IgD-negative memory B cell (primary cell): ENCODE data around the gene EDN2. TPM values are rescaled to one million over a fixed set of nuclear protein-coding genes. Genes with fewer than 3 reads are reported as not detected.

Experiments
- H3K27ac Mint-ChIP-seq, 3 donors: one replicate each; pipeline ENCODE4 v1.8.0; 2020 to 2022; ENCODE audit warnings: mild to moderate bottlenecking in 3 of 3, mixed read lengths in 3 of 3, moderate library complexity in 1 of 3
- H3K27me3 Mint-ChIP-seq: one replicate; pipeline ENCODE4 v1.8.0; 2021; ENCODE audit warnings: mixed read lengths
- H3K36me3 Mint-ChIP-seq: one replicate; pipeline ENCODE4 v1.8.0; 2020; ENCODE audit warnings: mild to moderate bottlenecking, mixed read lengths
- H3K4me1 Mint-ChIP-seq, 3 donors: one replicate each; pipeline ENCODE4 v1.8.0; 2020 to 2022; ENCODE audit warnings: mixed read lengths in 3 of 3, mild to moderate bottlenecking in 1 of 3
- H3K4me3 Mint-ChIP-seq, 4 donors: one replicate each; pipeline ENCODE4 v1.8.0; 2020 to 2022; ENCODE audit warnings: mild to moderate bottlenecking in 4 of 4, mixed read lengths in 4 of 4, moderate library complexity in 3 of 4
- H3K9me3 Mint-ChIP-seq, 3 donors: one replicate each; pipeline ENCODE4 v1.8.0; 2020 to 2021; ENCODE audit warnings: mixed read lengths in 3 of 3, mild to moderate bottlenecking in 1 of 3
- polyA plus RNA-seq: library from polyadenylated mRNA; unstranded; fragments of 300-500 nt; fragmentation: Illumina TruSeq; gene quantifications from one replicate; pipeline ENCODE4 v1.2.3, GENCODE V29; 2021

EDN2 gene
- polyA plus RNA-seq, 1 donor from 2014 or later = not detected

DNA sequence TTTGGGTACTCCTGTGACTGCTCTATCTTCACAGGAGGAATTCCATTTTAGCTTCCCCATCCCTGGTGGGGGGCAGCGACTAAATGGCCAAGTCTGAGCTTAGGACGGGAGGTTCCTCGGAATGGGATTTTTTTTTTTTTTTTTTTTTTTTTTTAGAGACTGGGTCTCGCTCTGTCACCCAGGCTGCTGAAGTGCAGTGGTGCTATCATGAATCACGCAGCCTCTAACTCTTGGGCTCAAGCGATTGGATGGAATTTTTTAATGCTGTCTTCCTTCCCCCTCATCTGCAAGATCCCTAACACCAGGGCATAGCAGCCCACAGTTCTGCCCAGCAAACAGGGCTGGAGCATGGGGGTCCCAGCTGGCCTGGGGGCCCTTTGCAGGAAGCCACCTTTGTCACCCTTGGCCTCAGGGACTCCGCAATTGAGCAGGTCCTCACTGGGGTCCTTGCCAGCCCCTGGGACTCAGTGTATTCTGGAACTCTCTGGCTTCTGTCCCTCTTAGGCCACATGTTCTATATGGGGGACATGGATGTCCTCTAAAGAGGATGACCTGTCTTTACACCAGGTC is 13.1 kb upstream of the EDN2 start:
- Mint-ChIP-seq H3K27ac (no peak overlapping the region), H3K27me3 (peaks cover 17% of the 10 kb centered on the region), H3K4me1 (peaks cover 0 to 3% (median 2%) of the 10 kb centered on the region in 3 donors), H3K9me3 (no peaks in the 10 kb centered on the region), H3K36me3 (no peaks in the 10 kb centered on the region), H3K4me3 (no peak overlapping the region)

GRCh38 chr1:41497056-41497440 is 12.6 kb upstream of the EDN2 start:
- Mint-ChIP-seq H3K27me3 (peaks cover 17% of the 10 kb centered on the region), H3K9me3 (no peaks in the 10 kb centered on the region), H3K4me1 (peaks cover 0 to 3% (median 2%) of the 10 kb centered on the region in 3 donors), H3K4me3 (peak overlapping the region in 1 of 4 donors; percentile 44), H3K27ac (no peak overlapping the region), H3K36me3 (no peaks in the 10 kb centered on the region)

DNA sequence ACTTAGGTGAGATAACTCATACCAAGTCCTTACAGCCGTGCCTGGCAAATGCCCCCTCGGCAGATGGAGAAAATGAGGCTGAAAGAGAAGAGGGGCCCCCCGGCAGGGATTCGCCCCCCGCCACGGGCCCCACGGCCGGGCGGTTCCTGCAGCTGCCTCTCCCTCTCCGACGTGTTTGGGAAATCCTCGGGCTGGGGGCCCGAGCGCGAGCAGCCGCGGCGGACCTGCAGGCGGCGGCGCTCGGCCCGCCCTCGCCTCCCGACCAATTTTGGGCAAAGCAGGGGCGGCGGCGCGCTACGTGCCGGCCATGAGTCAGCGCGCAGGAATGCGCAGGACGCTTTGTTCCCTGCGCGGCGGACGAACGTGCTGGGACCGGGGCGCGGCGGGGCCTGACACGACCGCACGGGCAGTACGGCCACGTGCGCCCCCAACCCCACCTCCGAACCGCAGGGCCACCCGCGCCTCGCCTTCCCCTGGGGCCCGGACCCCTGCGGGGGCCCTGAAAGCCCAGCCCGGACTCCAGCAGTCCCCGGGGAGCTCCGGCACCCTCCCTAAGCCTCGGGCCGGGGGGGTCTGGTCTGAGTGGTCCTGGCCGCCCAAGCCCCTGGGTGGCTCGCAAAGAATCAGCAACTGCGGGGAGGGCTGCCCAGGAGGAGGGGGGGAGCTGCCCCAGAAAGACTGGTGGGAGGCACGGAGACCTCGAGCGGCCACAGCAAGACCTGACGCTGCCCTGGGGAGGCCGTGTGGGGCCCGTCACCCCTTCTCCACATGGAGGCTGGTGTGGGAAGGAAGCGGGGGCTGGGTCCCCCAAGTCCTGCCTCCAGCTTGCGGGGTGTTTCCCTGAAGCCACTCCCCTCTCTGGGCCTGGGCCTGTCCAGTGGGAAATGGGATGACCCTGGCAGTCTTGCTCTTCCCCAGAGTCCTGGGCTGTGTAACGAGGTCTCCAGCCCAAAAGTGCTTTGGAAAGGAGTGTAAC is 11.9 kb upstream of the EDN2 start:
- H3K4me3 Mint-ChIP-seq = no peak overlapping the region
- no peaks in the 10 kb centered on the region for H3K9me3 Mint-ChIP-seq
- peaks cover 0 to 3% (median 2%) of the 10 kb centered on the region in 3 donors for H3K4me1 Mint-ChIP-seq

GRCh38 chr1:41495210-41495948 is 10.9 kb upstream of the EDN2 start:
- peaks cover 0 to 3% (median 2%) of the 10 kb centered on the region in 3 donors for H3K4me1 Mint-ChIP-seq
- no peaks in the 10 kb centered on the region for H3K36me3 Mint-ChIP-seq
- H3K4me3 Mint-ChIP-seq = peak overlapping the region in 2 of 4 donors; percentile 52 to 70
- no peak overlapping the region for H3K27ac Mint-ChIP-seq
- no peaks in the 10 kb centered on the region for H3K9me3 Mint-ChIP-seq
- peaks cover 17% of the 10 kb centered on the region for H3K27me3 Mint-ChIP-seq

More for the DNA sequence above, 11.9 kb upstream of the EDN2 start:
- Mint-ChIP-seq H3K36me3 (no peaks in the 10 kb centered on the region), H3K27me3 (peaks cover 17% of the 10 kb centered on the region), H3K27ac (no peak overlapping the region)

DNA sequence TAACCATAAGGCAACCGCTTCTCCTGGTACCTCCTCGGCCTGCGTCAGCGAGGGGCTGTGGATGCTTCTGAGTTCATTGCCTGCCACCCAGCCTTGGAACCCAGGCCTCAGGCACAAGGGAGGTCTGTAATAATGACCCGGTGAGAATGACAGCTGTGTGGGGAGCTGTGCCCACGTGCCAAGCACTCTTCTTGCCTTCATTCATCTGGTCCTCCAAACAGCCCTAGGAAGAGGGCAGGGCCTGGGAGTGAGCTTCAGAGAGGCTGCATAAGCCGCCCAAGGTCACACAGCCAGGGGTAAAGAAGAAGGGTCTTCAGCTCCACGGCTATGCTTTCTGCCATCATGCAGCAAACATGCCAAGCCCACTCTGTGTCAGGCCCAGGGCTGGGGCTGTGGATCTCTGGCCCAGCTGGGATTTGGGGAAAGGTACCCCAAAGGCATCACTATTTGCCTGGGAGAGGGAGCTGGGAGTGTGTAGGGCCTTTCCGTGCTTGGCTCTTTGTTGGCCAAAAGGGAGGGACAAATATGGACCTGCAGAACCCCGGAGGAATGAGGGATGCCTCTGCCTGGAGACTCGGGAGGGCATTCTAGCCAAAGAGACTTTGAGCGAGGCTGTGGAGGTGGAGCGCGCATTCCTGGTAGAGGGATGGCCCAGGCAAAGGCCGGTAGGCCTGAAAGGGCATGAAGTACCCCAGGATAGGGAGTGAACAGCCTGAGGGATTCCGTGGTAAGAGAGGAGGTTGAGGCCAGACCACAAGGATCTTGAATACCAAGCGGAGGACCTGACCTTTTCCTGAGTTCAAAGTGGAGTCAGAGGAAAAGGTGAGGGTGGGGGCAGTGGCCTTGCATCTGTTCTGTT is 10.1 kb upstream of the EDN2 start:
- H3K4me3 Mint-ChIP-seq = peak overlapping the region in 2 of 4 donors; percentile 52 to 67
- H3K27me3 Mint-ChIP-seq = peaks cover 17% of the 10 kb centered on the region
- H3K9me3 Mint-ChIP-seq = peaks cover 0 to under 1% (median 0%) of the 10 kb centered on the region in 3 donors
- H3K4me1 Mint-ChIP-seq = peaks cover 0 to 3% (median 2%) of the 10 kb centered on the region in 3 donors
- H3K27ac Mint-ChIP-seq = no peak overlapping the region
- H3K36me3 Mint-ChIP-seq = no peaks in the 10 kb centered on the region

DNA sequence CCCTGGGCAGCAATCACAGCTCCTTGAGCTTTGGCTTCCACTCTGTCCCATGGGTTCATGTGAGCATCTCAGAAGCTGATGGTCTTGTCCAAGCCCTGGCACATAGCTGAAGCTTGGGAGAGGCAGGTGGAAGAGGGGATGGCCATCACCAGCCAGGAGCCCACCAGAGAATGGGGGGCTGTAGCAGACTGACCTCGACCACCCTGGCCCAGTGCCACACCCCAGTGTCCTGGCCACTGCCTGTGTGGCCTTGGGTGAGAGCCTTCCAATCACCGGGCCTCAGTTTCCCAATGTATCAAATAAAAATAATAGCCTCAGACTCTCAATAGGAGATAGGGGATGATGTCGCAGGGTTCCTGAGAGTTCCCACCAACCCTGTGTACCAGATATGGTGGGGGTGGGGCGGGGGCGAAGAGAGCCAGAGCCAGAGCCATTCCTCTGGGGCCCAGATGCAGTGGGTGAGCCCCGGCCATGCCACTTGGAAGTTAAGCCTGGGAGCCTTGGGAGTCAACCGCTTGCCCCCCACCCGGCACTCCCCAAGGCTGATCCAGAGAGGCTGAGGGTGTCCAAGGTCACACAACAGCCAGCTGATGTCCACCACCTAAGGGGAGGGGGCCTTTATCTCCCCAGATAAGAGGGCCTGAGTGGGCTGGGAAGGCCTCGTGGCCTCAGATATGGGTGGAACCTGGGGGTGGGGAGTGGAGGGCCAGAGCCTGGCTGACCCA is 9.3 kb upstream of the EDN2 start:
- no peak overlapping the region for H3K27ac Mint-ChIP-seq
- H3K4me1 Mint-ChIP-seq = peaks cover 0 to 3% (median 2%) of the 10 kb centered on the region in 3 donors
- peaks cover 0 to 4% (median 0%) of the 10 kb centered on the region in 3 donors for H3K9me3 Mint-ChIP-seq
- no peak overlapping the region for H3K4me3 Mint-ChIP-seq
- H3K36me3 Mint-ChIP-seq = no peaks in the 10 kb centered on the region
- peaks cover 17% of the 10 kb centered on the region for H3K27me3 Mint-ChIP-seq

DNA sequence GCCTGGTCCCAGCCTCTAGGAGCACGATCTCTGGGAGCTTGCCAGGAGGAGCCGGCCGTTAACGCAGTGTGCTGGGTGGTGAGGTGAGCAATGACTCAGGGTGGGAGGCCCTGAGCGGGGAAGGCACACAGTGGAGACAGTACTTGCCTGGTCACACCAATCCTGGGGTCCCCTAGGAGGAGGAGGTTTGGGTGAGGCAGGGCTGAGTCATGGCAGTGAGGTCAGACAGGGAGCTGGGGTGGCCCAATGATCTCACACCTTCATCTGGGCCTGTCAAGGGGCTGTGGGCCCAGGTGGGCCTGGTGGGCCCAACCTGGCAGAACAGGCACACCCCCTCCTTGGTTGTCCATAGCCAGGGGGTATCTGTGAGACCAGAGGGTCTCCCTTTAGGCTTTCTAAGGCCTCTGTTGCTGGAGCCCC is 8.6 kb upstream of the EDN2 start:
- peaks cover 0 to 4% (median 0%) of the 10 kb centered on the region in 3 donors for H3K9me3 Mint-ChIP-seq
- no peak overlapping the region for H3K4me3 Mint-ChIP-seq
- peaks cover 0 to 3% (median 2%) of the 10 kb centered on the region in 3 donors for H3K4me1 Mint-ChIP-seq
- no peaks in the 10 kb centered on the region for H3K36me3 Mint-ChIP-seq
- peaks cover 20% of the 10 kb centered on the region for H3K27me3 Mint-ChIP-seq
- no peak overlapping the region for H3K27ac Mint-ChIP-seq

DNA sequence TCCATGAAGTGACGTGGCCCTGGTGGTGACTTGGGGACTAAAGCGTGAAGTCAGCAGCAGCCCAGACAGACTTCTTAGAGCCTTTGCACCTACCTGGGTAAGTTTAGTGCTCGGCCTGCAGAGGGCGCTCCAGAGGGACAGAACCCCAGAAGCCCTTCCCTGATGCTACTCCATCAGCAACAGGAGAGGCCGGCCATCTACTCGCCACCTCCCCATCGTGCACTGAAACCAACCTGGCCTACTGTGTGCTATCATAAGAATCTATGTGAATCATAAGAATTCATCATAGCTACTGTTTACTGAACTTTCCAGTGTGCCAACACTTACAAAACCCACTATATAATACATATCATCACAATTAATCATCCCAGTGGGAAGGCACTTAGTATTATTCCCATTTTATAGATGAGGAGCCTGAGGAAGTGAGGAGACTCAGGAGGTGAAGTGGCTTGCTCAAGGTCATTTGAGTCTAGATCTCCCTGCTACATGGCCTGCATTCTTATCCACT is 7.9 kb upstream of the EDN2 start:
- Mint-ChIP-seq H3K27ac (no peak overlapping the region), H3K4me1 (peaks cover 0 to 3% (median 2%) of the 10 kb centered on the region in 3 donors), H3K27me3 (peaks cover 25% of the 10 kb centered on the region), H3K36me3 (no peaks in the 10 kb centered on the region), H3K9me3 (peaks cover 0 to 4% (median 0%) of the 10 kb centered on the region in 3 donors), H3K4me3 (no peak overlapping the region)

- H3K9me3 Mint-ChIP-seq = peaks cover 0 to 4% (median 0%) of the 10 kb centered on the region in 3 donors
- H3K27me3 Mint-ChIP-seq = peaks cover 32% of the 10 kb centered on the region
- H3K36me3 Mint-ChIP-seq = no peaks in the 10 kb centered on the region
- H3K4me3 Mint-ChIP-seq = no peak overlapping the region
- H3K4me1 Mint-ChIP-seq = peaks cover 7 to 9% (median 9%) of the 10 kb centered on the region in 3 donors
- H3K27ac Mint-ChIP-seq = no peak overlapping the region
Observed at GRCh38 chr1:41490911-41491310, 6.4 kb upstream of the EDN2 start.

GRCh38 chr1:41489561-41489960 is 5.1 kb upstream of the EDN2 start:
- H3K27me3 Mint-ChIP-seq = peaks cover 23% of the 10 kb centered on the region
- H3K27ac Mint-ChIP-seq = no peak overlapping the region
- no peaks in the 10 kb centered on the region for H3K36me3 Mint-ChIP-seq
- H3K9me3 Mint-ChIP-seq = peaks cover 0 to 4% (median 0%) of the 10 kb centered on the region in 3 donors
- H3K4me3 Mint-ChIP-seq = no peak overlapping the region
- H3K4me1 Mint-ChIP-seq = peaks cover 6 to 9% (median 6%) of the 10 kb centered on the region in 3 donors

DNA sequence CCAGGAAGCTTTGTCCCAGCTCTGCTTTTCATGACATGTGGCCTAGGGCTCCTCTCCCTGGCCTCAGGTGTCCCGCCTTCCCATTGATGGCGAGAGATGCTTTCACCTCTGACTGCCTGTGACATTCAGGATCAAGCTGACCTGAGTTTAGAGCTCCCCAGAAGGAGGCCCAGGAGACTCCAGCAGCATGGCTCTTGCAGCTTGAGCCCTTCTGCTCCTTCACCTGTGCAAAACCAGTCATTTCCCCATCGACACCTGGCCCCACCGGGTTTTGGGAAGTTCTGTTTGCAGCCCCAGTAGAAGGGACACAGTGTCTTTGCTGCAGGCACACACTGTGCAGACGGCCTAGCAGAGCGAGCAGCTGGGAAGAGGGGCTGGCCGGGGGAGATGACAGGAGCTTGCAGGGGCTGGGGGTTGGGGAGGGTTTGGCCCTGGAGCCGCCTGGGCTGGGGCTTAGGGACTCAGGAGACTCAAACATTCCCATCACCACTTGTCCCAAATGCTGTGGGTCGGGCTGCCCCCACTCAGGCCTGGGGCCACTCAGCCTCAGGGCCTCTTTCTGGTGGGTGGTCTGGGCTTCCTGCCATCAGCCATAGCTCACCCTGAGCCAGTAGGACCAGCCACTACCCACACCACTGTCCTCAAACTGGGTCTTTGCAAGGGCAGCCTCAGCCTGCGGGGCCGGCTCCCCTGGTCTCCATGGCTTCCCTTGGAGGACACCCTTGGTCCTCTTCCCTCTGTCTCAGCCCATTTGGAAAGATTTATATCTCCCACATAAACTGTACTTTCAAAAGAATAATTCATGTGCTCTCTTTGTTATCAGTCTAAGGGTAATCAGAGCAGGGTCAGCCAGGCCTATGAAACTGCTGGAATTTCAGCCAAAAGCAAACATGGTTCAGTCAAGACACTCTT is 3.8 kb upstream of the EDN2 start:
- Mint-ChIP-seq H3K27me3 (peaks cover 19% of the 10 kb centered on the region), H3K4me3 (no peak overlapping the region), H3K4me1 (peaks cover 6 to 9% (median 6%) of the 10 kb centered on the region in 3 donors), H3K27ac (no peak overlapping the region), H3K9me3 (peaks cover 0 to 5% (median 0%) of the 10 kb centered on the region in 3 donors), H3K36me3 (no peaks in the 10 kb centered on the region)

DNA sequence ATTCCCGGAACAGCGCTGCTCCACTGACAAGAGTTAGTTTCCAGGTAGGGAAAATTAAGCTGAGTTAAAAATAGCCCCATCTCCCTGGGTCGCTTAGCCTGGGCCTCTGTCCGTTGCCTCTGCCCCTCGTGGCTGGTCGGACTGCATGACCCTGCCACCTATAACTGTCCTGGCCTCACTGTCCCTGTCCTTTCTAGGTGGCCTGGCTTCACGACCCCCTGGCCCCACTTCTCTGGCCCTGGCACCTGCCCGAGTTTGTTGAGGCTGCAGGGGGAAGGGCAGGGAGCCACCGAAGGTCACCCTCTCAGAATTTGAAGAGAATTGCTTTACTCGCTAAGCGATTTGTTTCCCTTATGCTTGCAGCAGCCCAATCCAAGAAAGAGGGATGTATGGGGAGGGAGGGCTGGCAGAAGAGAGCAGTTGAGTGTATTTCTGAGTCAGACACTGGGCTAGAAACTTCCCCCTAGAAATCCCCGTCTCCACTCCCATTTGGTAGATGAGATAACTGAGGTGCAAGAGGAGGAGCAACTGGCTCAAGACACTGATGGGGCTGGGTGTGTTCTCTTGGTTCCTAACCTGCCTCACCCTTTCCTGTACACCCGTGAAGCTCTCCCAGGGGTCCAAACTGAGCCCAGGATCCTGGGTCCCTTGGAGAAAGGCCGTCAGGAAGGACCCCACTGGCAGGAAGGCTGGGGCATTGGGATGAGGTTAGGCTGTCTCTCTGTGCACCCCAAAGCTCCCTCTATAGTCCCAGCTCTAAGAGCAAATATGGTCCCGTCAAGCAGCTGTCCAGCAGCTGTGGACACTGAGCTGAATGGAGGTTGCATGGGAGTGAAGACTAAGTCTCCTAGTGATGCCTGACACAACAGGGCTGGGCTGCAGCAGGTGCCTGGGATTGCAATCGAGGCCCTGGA is 2.9 kb upstream of the EDN2 start:
- Mint-ChIP-seq H3K4me3 (peak overlapping the region in 1 of 4 donors; percentile 72), H3K9me3 (peaks cover 0 to 5% (median 0%) of the 10 kb centered on the region in 3 donors)

More for the DNA sequence above, 2.9 kb upstream of the EDN2 start:
- H3K36me3 Mint-ChIP-seq = no peaks in the 10 kb centered on the region
- H3K4me1 Mint-ChIP-seq = peaks cover 6 to 9% (median 6%) of the 10 kb centered on the region in 3 donors
- H3K27me3 Mint-ChIP-seq = peaks cover 19% of the 10 kb centered on the region
- no peak overlapping the region for H3K27ac Mint-ChIP-seq
